ENCODE results near the gene MCOLN2.
"Not testable (repeated sequence)": the region's sequence is repeated elsewhere in the genome, so short reads cannot be mapped to it uniquely, and the experiment has no call there.

Gene MCOLN2

DNA sequence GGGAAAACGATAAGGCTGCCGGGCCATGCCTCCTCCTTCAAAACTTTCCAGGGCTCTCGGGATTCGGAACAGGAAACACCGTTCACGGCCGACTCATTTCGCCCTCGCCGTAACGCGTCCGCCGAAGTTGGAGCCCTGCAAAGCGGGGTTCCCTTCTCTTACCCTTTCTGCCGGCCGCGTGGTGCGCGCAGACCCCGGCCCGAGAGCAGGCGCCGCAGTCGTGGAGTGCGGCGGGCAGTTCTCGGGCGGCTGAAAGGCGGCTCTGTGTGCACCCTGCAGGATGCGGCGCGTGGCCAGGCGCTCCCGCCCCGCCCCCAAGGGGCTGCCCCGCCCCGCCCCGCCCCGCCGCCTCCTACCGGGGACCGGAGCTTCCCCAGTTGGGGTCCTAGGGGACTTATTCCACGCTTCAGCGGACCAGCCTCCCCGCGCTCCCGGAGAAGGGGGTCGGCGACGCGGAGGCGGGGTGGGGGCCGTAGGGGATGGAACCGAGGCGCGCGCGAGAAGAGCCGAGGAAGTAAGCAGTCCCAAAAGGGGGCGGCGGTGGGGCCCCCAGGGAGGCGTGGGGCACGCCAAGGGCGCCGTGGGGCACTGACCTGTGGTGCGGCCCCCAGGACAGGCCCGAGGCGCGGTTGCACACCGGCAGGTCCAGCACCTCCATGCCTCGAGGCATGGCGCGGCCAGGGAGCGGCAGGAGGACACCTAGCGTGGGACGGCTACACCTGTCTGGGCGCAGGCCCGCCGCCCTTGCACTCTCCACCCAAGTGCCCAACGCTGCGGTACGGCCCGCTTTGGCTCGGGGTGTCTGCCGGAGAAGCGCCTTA, at the start of gene MCOLN2:
MCOLN2 (minus strand) TSS at position 268 of the 821 bp plus-strand sequence; CDS start at position 27, 241 bp downstream.
- DNase-seq, result peak; percentile 71

DNA sequence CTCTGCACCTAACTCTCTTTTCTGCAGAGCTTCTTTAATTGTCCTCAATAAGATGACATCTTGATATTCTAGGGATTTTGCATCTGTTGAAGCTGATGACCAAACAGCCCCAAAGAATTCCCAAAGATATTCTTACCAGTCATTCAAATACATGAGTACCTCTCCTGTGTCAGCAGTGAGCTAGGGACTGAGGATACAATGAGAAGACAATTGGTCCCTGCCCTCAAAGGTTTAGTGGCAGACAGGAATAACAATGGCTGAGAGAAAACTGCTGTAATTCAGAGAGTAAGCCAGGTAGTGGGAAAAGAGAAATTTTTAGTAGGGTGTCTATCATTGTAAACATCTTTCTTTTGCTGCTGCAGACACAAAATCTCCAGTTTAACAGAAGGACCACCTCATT, 45.5 kb upstream of the MCOLN2 start:
- no peak for DNase-seq

DNA sequence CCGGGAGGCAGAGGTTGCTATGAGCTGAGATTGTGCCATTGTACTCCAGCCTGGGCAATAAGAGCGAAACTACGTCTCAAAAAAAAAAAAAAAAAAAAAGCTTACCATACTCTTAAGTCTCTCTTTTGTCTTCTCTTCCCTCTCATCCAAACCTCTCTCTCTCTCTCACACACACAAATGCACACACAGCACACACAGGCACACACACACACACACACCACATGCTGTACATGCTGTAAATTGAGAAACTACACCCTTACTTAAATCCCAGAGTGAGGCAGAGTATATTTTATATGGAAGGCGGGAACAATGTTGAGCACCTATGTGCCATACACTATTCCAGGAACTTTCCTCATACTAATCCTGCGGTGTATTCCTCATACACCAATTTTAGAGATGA, 44.9 kb upstream of the MCOLN2 start:
- no peak for DNase-seq

DNA sequence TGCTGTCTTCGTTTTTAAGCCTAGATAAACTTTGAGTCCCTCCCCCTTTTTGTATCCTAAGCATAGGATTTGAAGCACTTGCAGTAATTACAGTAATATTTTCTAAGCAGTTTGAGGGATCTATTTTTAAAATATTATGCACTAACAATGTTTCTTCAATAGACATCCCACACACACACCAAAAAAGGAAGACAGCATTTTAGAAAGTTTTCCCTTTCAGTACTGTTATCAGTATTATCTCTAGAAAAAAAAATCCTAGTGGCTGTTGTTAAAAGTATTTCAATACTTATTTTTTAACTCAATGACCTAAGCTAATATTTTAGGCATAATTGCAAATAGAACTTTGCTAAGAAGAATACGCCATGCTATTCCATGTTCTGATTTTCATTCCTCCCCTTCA, 36.3 kb upstream of the MCOLN2 start:
- DNase-seq, result no peak

DNA sequence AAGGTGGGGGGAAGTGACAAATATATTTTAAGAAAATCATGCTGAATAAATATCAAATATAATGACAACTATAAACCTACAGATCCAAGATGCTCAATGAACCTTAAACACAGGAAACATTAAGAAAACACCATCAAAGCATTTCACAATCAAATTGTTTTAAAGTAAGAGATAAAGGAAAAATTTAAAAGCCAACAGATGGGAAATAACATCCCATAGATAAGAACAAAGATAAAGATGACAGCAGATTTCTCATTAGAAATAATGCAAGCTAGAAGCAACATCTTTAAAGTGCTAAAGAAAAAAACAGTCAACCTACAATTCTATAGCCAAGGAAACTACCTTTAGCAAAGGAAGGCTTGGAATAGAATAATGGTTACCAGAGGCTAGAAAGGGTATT, 33.6 kb upstream of the MCOLN2 start:
- DNase-seq, result no peak

DNA sequence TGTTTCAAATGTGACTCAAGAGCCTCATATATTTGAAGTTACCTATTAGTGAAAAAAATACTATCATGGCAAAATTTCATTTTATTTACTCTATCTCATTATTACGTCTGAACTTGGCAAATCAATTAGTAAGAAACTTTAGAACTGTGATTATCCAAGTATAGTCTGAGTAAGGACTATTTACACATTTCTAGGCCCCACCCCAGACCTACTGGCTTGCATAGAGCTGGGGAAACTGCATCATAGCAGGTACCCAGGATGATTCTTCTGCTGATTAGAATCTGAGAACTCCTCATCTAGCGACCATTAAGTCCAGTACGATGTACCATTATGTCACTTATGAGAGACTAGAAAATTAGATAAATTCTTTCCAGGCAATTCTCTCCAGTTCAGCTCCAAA, 31.2 kb upstream of the MCOLN2 start:
- DNase-seq, result no peak

DNA sequence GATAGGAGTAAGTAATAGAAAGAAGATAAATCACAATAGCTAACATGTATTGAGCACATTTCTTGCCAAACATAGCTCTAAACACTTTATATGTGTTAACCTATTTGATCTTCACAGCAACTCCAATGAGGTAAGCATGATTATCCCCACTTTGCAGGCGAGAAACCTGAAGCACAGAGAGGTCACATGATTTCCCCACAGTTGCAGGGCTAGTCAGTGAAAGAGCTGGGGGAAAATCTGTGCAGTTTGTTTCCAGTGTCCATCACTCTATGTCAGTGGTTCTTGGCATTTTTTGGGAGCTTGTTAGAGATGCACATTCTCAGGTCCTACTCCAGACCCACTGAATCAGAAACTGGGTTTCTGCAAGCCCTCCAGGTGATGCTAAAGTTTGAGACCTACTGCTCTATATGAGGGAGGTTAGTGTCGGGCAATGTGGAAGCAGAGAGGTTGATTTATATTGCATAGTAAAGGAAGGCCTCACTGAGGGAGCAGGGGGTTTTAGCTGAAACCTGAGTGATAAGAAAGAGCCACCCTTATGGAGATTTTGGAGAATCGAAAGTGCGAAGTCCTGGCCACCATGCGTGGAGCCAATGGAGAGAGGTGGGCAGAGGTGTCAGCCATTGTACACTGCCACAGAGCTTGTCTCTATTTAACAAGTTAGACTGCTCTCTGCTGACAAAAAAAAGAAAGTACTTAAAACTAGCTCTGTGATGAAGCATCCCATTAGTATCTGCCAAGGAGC, 30.5 kb upstream of the MCOLN2 start:
- peak; percentile 4 for DNase-seq

DNA sequence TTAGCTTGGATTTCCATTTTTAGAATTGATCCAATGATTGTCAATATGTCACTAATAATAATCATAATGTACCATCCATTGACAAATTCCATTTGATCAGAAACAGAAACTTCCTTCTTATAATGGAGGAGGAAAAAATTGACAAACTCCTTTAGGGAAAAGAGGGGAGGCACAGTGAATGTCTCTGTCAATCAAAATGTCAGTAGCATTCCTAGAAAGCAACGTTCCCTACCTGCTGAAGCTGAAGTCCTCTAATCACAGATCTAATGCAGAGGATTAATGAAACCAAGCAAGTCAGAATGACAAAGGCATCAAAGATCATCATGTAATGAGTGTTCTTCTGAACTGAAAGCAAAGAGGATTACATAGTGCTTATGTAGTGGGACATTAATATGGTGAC, 29.0 kb upstream of the MCOLN2 start:
- DNase-seq, result no peak

DNA sequence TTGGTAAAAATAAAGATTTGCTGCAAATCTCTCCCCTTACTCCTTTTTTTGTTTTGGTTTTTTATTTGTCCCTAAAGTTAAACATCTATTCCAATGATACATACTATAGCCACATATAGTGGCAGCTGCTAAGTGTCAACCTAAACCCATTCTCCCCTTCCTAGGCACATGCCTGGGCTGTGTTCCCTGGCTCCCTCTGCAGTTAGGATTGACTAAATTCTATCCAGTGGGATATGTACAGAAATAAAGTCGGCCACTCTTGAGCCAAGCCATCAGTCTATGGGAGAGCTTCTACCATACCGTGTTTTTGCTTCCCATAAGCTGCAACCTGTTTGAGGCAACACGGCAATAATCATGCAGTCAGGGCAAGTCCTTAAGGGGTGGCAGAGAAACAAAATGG, 27.8 kb upstream of the MCOLN2 start:
- no peak for DNase-seq

DNA sequence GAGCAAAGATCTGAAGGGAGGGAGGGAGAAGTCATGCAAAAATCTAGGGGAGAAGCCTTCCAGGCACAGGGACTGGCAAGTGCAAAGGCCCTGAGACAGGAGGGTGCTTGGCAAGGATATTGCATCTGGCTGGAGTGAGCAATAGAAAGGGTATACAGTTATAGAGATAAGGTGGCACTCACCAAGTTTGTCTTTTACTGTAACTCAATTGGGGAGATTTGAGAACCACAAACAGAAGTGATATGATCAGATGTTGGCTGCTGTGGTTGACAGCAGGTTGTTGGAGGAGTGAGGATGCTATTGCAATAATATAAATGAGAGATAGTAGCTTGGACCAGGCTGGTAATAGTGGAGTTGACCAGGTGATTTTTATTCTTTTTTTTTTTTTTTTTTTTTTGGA, 25.8 kb upstream of the MCOLN2 start:
- no peak for DNase-seq

DNA sequence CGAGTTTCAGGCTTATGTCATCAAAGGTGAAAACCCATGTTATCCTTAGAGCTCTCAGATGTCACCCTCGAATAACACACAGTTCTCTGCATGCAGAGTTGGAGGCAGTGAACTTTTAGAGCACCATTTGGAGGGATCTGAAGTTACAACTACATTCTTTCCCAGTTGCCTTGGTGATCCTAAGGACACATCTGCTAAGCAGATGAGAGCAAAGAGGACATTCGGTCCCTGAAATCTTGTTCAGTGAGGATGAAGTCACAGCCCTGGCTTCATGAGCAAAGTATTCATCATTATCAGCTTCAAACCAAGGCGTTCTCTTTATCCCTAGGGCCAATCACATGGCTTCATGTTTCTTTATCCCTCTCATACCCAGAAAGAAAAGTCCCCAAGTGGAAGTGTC, 23.1 kb upstream of the MCOLN2 start:
- no peak for DNase-seq

DNA sequence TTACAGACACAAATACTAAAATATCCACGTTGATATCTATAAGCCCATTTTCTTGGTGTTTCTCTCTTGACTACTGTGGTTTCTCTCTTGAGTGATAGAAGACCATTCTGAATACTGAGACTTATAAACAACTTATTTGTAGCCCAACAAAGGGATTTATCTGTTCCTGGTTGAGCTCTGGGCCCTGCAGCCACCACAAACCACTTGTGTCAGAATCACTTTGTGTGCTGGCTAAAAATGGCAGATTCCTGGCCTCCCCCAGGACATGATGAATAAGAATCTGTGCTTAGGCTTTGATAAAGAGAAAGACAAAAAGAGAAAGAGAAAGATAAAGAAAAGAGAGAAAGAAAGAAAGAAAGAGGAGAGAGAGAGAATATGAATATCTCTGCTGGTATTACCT, 18.9 kb upstream of the MCOLN2 start:
- no peak for DNase-seq

DNA sequence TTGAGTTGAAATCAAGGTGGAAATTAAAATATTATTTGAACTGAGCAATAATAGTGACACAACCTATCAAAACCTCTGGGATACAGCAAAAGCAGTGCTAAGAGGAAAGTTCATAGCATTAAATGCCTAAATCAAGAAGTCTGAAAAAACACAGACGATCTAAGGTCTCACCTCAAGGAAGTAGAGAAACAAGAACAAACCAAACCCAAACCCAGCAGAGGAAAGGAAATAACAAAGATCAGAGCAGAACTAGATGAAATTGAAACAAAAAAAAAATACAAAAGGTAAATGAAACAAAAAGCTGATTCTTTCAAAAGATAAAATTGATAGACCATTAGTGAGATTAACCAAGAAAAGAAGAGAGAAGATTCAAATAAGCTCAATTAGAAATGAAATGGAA, 8.7 kb upstream of the MCOLN2 start:
- DNase-seq, result not testable (repeated sequence)

DNA sequence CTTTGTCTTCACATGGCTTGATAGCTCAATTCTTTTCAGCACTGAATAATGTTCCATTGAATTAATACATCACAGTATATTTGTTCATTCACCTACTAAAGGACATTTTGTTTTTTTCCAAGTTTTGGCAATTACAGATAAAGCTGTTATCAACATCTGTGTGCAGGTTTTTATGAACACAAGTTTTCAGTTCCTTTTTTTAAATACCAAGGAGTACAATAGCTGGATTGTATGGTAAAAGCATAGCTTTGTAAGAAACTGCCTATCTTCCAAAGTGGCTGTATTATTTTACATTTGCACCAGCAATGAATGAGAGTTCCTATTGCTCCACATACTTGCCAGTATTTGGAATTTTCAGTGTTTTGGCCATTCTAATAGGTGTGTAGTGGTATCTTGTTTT, 4.8 kb upstream of the MCOLN2 start:
- no peak for DNase-seq

DNA sequence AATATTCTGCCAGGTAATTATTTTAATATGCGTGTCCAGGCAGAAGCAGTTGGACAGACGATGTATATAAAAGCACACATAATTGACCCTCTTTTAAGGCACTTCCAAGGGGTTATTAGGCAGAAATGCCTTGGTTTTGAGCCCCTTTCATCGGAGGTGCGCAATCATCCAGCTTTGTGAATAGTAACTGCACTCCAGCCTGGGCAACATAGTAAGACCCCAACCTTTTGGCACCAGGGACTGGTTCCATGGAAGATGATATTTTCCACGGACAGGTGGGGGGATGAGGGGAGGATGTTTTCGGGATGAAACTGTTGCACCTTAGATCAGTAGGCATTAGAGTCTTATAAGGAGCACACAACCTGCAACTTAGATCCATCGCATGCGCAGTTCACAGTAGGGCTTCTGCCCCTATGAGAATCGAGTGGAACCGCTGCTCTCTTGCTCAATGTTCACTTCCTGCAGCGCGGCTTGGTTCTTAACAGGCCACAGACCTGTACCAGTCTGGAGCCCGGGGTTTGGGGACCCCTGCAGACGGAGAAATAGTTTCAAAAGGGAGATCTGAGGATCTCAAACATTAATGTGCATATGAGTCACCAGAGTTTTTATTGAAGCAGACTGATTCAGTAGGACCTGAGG, 1.8 kb upstream of the MCOLN2 start:
- peak; percentile 44 for DNase-seq

DNA sequence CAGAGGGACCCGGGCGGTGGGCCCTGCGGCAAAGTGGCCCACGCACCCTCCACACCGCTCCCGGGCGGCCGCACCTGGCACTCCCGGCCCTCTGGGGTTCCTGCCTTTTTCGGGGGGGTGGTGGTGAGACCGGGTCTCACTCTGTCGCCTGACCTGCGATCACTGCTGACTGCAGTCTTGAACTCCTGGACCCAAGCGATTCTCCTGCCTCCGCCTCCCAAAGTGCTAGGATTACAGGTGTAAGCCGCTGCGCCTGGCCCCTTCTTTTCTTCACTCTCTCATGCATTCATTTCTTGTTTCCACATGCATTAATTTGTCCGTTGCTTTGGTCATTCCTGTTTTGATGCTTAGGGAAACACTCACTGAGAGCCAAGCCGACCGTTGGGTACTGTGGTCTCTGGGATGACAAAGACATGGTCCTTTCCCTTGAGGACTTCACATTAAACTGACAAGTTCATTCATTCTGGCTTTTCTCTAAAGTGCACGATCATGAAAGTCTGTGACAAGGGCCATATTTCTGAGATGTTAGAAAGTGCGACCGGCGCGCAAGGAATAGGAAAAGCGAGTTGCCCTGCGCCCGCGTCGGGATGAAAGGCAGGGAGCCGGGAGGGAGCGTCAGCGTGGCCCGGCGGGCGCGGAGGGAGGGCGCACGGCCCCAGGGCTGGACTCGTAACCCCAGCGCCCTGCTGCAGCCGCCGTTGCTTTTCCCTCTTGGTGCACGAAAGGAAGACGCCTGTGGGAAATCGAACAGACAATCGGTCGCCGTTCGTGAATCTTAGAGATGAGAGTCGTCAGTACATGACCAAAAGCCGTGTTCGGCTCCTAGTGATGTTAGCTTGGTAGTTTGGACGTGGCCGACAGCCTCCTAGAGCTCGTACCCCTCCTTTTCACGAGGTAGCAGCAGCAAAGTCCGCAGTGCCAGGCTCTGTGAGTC, 1.0 kb upstream of the MCOLN2 start:
- DNase-seq, result peak; percentile 55

DNA sequence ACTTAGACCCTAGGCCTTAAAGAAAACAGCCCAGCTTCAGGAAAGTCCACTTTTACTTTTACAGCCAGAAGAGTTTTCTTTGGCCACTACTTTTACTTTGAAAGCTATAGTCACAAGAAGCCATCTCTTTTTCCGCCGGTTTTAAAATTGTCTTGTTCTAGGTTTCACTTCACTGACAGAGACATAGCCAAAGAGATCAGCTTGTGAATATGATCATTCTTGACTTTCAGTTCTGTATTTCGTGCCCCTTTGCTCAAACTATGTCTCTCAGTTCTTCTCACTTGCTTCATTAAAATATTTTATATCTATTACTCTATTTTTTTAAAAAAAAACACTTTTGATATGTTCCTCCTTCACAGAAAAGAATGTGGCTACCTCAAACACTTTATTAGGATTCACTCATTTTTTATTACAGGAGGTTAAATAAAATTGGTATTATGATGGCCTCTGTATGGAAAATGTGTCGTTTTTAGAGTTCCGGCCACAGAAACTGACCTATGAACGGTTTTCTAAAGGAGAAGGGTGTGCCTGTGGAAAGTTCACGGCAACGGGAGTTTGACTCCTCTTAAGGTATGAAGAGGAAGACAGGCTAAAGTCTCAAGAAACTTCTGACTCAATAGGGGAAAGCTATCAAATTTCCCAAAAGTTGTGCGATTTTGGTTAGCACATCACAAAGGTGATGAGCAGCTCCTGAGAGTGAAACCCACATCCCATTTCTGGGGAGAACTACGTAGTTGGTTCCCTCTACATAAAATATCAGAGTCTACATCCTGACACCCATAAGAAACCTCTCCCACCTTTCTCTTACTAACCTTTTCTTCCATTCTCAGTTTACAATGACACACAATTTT, 1.2 kb downstream of the MCOLN2 start:
- peak; percentile 74 for DNase-seq

DNA sequence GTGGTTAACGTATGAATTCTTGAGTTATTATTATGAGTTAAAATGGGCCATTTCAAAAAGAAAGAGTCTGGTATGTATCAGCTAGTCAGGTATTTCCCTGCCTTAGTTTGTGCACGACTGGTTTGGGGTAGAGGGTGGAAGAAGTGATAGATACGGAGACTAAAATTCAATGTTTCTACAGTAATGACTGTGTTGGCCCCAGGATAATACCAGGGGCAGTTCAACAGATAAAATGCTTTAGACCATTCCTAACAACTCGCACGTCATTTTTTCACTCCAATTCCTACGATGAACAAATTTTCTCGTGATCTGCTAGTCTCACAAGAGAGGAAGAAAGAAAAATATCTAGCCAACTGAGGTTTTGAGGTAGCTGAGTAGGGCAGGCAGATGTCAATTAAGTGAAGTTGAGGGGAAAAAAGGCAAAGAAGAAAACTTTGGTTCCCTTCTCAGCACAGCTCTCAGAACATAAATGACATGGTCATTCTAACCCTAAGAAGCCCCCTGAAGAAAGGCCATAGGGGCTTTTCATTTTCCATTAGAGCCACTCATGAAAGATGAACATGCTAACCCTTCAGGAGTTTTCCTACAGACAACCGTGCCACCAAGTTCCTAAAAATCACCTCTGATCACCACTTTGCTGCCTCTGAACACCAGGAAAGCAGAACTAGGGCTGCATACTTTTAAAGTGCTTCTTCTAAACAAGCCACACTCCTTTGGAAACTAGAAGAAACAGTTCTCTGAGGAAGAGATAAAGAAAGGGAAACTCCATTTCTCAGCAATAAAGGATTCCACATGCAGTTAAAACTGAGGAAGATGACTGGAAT, 5.6 kb downstream of the MCOLN2 start:
- peak; percentile 87 for DNase-seq

DNA sequence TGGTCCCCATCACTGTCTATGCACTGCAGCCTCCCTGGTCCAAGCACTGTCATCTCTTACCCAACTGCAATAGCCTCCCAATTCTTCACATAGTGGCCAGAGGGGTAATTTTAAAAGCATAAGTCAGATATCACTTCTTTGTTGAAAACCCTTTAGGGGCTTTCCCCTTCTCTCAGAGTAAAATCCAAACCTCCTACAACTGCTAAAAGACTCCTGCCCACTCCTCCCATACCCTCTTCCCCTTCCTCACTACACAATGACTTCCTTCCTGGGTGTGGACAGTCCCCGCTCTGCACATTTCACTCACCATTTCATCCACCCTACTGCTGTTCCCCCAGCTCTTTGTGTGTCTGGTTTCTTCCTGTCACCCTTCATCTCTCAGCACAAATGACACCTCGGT, 8.3 kb downstream of the MCOLN2 start:
- peak; percentile 86 for DNase-seq

DNA sequence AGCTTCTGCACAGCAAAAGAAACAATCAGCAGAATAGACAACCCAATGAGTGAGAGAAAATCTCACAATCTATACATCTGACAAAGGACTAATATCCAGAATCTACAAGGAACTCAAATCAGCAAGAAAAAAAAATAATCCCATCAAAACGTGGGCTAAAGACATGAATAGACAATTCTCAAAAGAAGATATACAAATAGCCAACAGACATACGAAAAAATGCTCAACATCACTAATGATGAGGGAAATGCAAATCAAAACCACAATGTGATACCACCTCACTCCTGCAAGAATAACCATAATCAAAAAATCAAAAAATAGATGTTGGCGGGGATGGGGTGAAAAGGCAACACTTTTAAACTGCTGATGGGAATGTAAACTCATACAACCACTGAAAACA, 10.4 kb downstream of the MCOLN2 start:
- DNase-seq, result not testable (repeated sequence)

DNA sequence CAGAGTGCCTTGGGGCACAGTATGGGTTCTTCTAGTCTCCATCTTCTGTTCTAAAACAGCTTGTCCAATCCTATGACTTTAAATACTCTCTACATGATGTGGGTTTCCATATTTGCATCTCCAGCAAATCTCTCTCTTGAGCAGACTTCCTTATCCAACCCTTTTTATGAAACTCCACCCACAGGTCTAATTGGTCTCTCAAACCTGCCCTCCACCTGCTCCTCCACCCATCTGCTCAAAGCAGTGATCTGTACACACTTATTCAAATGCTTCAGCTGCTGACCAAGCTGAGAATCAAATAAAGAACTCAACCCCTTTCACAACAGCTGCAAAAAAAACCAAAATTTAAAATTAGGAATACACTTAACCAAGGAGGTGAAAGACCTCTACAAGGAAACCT, 11.5 kb downstream of the MCOLN2 start:
- DNase-seq, result no peak
